Measurements from ENCODE around the gene NABP2. TPM values are rescaled to one million over a fixed set of nuclear protein-coding genes. Genes with fewer than 3 reads are reported as not detected.
A peak's percentile ranks its signal among the peaks of the same experiment; 100 is the strongest.

Gene NABP2
- total RNA-seq, 1 donor from 2014 or later = 23.7 TPM

DNA sequence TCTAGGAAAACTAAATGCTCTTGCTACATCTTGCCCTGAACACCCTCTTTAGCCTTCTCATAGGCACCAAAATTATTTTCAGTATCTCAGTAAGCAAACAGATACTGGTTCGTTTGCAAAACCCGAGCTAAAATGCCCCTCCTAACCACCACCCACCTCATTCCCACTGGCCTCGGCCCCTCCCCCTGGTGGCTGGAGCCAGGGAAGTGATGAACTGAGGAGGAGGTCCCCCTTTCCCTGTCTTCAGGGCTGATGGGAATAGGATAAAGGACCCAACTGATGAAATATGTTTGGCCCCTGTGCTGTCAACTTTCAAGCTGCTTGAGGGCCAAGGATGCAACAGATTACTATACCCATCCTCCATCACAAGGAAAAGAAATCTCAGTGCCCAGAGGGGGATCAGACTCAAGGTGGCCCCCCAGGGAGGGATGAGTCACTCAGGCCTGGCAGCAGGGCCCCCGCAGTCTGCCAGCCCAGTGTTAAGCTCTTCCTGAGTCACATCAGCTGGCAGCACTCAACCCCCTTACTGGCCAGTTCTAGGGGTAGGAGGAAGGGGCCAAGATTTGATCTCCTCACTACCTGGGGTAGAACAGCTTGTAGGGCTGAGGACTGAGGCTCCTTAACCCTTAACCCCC, 32.3 kb downstream of the NABP2 start:
- Mint-ChIP-seq H3K4me3 (peak overlapping the region; percentile 94), H3K27ac (peak overlapping the region; percentile 92), H3K27me3 (ENCODE audit: low read depth) (no peaks in the 10 kb centered on the region), H3K36me3 (peaks cover 35% of the 10 kb centered on the region), H3K4me1 (peaks cover 15% of the 10 kb centered on the region), H3K9me3 (no peaks in the 10 kb centered on the region)
- no peak for DNase-seq (ENCODE audit: low spot score in 2 of 2, unreplicated experiment in 2 of 2)
- TF ChIP-seq, protein P1, sequence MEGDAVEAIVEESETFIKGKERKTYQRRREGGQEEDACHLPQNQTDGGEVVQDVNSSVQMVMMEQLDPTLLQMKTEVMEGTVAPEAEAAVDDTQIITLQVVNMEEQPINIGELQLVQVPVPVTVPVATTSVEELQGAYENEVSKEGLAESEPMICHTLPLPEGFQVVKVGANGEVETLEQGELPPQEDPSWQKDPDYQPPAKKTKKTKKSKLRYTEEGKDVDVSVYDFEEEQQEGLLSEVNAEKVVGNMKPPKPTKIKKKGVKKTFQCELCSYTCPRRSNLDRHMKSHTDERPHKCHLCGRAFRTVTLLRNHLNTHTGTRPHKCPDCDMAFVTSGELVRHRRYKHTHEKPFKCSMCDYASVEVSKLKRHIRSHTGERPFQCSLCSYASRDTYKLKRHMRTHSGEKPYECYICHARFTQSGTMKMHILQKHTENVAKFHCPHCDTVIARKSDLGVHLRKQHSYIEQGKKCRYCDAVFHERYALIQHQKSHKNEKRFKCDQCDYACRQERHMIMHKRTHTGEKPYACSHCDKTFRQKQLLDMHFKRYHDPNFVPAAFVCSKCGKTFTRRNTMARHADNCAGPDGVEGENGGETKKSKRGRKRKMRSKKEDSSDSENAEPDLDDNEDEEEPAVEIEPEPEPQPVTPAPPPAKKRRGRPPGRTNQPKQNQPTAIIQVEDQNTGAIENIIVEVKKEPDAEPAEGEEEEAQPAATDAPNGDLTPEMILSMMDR (IDR thresholded peaks at IDR 0.05; ENCODE audit: unreplicated experiment) = no peak

DNA sequence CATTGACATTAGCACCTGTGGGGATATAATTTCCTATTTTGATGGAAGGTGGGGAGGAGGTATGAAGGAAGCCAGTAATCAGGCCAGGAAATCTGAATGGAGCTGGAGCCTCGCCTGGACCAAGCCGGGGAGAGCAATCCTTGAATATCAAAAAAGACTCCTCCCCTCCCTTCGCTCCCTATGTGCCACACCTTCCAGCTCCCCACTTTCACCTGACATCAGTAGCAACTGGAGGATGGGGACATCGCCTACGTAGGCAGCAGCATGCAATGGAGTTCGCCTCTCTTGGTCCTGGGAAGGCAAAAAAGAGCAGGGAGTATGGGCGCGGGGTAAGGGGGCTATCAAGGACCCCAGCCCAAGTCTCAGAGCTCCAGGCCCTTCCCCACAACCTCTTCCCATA, 32.9 kb downstream of the NABP2 start:
- H3K27ac Mint-ChIP-seq = peak overlapping the region; percentile 92
- peaks cover 15% of the 10 kb centered on the region for H3K4me1 Mint-ChIP-seq
- no peaks in the 10 kb centered on the region for H3K27me3 Mint-ChIP-seq (ENCODE audit: low read depth)
- H3K36me3 Mint-ChIP-seq = peaks cover 30% of the 10 kb centered on the region
- peak overlapping the region; percentile 94 for H3K4me3 Mint-ChIP-seq
- no peak for DNase-seq (ENCODE audit: low spot score in 2 of 2, unreplicated experiment in 2 of 2)
- TF ChIP-seq, protein P1 (IDR thresholded peaks at IDR 0.05; ENCODE audit: unreplicated experiment) = no peak
- H3K9me3 Mint-ChIP-seq = no peaks in the 10 kb centered on the region

DNA sequence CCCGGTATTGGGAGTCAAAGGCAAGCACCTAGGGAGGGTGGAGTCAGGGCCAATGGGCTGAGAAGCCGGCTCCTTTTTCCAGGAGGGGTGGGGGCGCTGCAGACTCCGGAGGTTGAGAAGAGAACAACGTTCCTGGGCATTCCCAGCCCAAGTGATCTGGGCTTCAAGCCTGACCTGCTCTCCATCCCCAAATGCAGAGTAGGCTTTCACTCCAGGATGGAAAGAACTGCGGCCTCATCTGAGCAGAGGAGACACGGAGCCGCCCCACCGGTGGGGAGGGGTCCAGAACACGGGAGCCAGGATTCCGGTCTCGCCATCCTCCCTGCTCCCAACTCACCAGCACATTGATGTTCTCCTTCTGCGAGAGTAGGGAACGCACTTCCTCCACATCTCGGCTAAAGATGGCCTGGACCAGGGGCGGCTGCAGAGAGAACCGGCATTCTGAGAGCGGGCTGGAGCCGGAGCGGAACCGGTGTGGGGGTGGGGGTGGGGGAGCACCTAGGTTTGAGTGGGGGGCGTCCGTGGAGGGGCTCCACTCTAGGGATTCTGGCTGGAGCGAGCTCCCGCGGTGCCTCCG, 33.4 kb downstream of the NABP2 start:
- Mint-ChIP-seq H3K27ac (peak overlapping the region; percentile 92), H3K27me3 (ENCODE audit: low read depth) (no peaks in the 10 kb centered on the region), H3K4me1 (peaks cover 15% of the 10 kb centered on the region), H3K36me3 (peaks cover 26% of the 10 kb centered on the region), H3K9me3 (no peaks in the 10 kb centered on the region), H3K4me3 (peak overlapping the region; percentile 94)
- TF ChIP-seq, protein P1 (IDR thresholded peaks at IDR 0.05; ENCODE audit: unreplicated experiment) = no peak
- peak in 1 of 2 experiments; percentile 47 for DNase-seq (ENCODE audit: low spot score in 2 of 2, unreplicated experiment in 2 of 2)

DNA sequence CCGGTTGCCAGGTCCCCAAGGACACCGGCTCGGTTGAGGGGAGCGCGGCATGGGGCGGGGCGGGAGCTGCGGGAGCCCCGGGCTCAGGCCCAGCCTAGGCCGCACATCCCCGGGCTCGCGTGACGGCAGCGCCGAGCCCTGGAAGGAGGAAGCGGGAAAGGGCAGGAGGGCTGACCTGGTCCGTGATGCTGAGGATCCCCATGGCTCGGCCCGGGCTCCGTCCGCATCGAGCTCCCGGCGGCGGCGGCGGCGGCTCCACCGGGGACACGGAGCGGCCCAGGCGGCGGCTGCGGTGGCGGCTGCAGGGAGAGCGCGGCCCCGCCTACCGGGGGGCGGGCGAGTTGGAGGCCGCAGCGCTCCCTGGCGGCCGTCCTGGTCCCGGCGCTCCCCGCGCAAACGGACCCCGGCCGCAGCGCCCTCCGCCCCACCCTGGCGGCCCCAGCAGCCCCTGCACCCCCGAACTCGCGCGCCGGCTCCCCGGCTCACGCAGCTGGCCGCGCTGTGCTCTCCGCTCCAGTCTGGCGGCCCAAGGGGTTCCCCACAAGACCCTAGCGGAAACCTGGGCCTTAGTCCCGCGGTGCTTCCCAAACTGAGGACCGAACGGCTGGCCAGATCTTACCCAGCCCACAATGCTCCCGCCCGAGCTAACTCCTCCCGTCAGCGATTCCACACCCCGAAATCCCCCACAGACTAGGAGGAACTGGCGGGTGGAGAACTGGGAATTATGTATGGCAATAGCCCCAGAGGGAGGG, 34.1 kb downstream of the NABP2 start, which contains the start of gene ANKRD52:
TSS of gene ANKRD52 (minus strand) at position 317 of the 752 bp plus-strand sequence. CDS start at position 202, 115 bp downstream.
- peaks cover 20% of the 10 kb centered on the region for H3K36me3 Mint-ChIP-seq
- H3K27me3 Mint-ChIP-seq (ENCODE audit: low read depth) = no peaks in the 10 kb centered on the region
- TF ChIP-seq, protein P1 (IDR thresholded peaks at IDR 0.05; ENCODE audit: unreplicated experiment) = peak; percentile 59
- H3K4me1 Mint-ChIP-seq = peaks cover 15% of the 10 kb centered on the region
- peak; percentile 81 to 89 for DNase-seq (ENCODE audit: low spot score in 2 of 2, unreplicated experiment in 2 of 2)
- H3K27ac Mint-ChIP-seq = peak within 1 kb of the TSS; percentile 92
- peak within 1 kb of the TSS; percentile 94 for H3K4me3 Mint-ChIP-seq
- no peaks in the 10 kb centered on the region for H3K9me3 Mint-ChIP-seq

DNA sequence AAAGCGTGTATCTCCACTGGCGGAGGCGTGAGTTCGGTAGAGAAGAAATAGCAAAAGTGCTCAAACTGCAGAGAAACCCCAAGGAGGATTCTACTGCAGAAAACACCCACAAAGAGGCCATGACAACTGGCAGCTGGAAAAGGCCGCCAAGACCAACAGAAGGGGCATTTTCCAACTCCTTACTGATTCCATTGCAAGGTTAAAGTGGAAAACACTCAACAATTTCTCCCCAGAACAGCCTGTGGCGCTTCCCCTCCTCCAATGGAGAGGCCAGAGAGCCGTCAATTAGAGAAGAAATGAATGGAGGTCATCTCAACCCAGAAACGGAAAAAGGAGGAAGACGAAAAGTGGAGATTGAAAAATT, 34.7 kb downstream of the NABP2 start:
- Mint-ChIP-seq H3K9me3 (no peaks in the 10 kb centered on the region), H3K4me1 (peaks cover 15% of the 10 kb centered on the region)

More for the DNA sequence above, 34.7 kb downstream of the NABP2 start:
- no peak for DNase-seq (ENCODE audit: low spot score in 2 of 2, unreplicated experiment in 2 of 2)
- TF ChIP-seq, protein P1 (IDR thresholded peaks at IDR 0.05; ENCODE audit: unreplicated experiment) = no peak
- H3K27me3 Mint-ChIP-seq (ENCODE audit: low read depth) = no peaks in the 10 kb centered on the region
- peak overlapping the region; percentile 88 for H3K4me3 Mint-ChIP-seq
- peaks cover 15% of the 10 kb centered on the region for H3K36me3 Mint-ChIP-seq
- H3K27ac Mint-ChIP-seq = peak overlapping the region; percentile 90
